Loucy (cell line): ENCODE data around the gene IL1RAPL2.

Experiments
- H2AFZ ChIP-seq: fragments of 200-600 bp; sonication (generic); 2 replicates; pipeline ENCODE4 v1.6.0; 2016; ENCODE audit warnings: antibody characterized with exemption, mild to moderate bottlenecking, low read length, moderate library complexity
- H3F3A ChIP-seq: fragments of 200-600 bp; 2 replicates; pipeline ENCODE4 v1.6.0; 2016; ENCODE audit warnings: antibody characterized with exemption, low read depth, mild to moderate bottlenecking
- H3K27me3 ChIP-seq: fragments of 200-600 bp; sonication (generic); 2 replicates; pipeline ENCODE4 v1.6.1; 2014; ENCODE audit warnings: low read length, mild to moderate bottlenecking; ENCODE audit not compliant: insufficient read depth, poor library complexity, severe bottlenecking
- H3K36me3 ChIP-seq: fragments of 200-600 bp; sonication (generic); 2 replicates; pipeline ENCODE4 v1.6.1; 2016; ENCODE audit warnings: low read length; ENCODE audit not compliant: insufficient read depth
- H3K4me1 ChIP-seq: fragments of 200-600 bp; sonication (generic); 2 replicates; pipeline ENCODE4 v1.5.1; 2014; ENCODE audit warnings: low read length, mild to moderate bottlenecking; ENCODE audit not compliant: insufficient read depth, poor library complexity, severe bottlenecking
- H3K4me2 ChIP-seq: fragments of 200-600 bp; sonication (generic); 2 replicates; pipeline ENCODE4 v1.6.0; 2014; ENCODE audit warnings: antibody characterized with exemption, low read length, low read depth, mild to moderate bottlenecking; ENCODE audit not compliant: poor library complexity, severe bottlenecking
- H3K4me3 ChIP-seq: fragments of 200-600 bp; sonication (generic); 2 replicates; pipeline ENCODE4 v1.5.1; 2014; ENCODE audit warnings: low read length, mild to moderate bottlenecking, mixed read lengths; ENCODE audit not compliant: poor library complexity, severe bottlenecking
- H3K79me2 ChIP-seq: fragments of 200-600 bp; sonication (generic); 2 replicates; pipeline ENCODE4 v1.6.1; 2014; ENCODE audit warnings: low read length; ENCODE audit not compliant: insufficient read depth
- H3K9ac ChIP-seq: fragments of 200-600 bp; sonication (generic); 2 replicates; pipeline ENCODE4 v1.6.0; 2014; ENCODE audit warnings: mild to moderate bottlenecking, low read depth, low read length, moderate library complexity; ENCODE audit not compliant: poor library complexity, severe bottlenecking
- H3K9me2 ChIP-seq: fragments of 200-600 bp; sonication (generic); replicated peaks from 2 replicates; pipeline ENCODE4 v1.6.1; 2016; ENCODE audit warnings: low read depth, low read length, mixed read lengths
- H3K9me3 ChIP-seq: fragments of 200-600 bp; sonication (generic); 2 replicates; pipeline ENCODE4 v1.6.1; 2014; ENCODE audit warnings: mild to moderate bottlenecking, antibody characterized with exemption, low read length, low read depth; ENCODE audit not compliant: insufficient read depth
- H4K20me1 ChIP-seq: fragments of 200-600 bp; sonication (generic); 2 replicates; pipeline ENCODE4 v1.6.0; 2014; ENCODE audit warnings: antibody characterized with exemption, low read length, mild to moderate bottlenecking; ENCODE audit not compliant: insufficient read depth, poor library complexity, severe bottlenecking
- EZH2phosphoT487 ChIP-seq: fragments of 200-600 bp; IDR thresholded peaks from 2 replicates; pipeline ENCODE4 v1.6.1; 2018; ENCODE audit warnings: antibody characterized with exemption, mild to moderate bottlenecking, moderate library complexity, borderline replicate concordance
- TF ChIP-seq, protein P1 (sequence below): fragments of 200-600 bp; sonication (generic); conservative IDR thresholded peaks from 2 replicates; pipeline ENCODE4 v1.5.1; 2014; ENCODE audit warnings: mild to moderate bottlenecking, antibody characterized with exemption, low read length

The IL1RAPL2 gene

DNA sequence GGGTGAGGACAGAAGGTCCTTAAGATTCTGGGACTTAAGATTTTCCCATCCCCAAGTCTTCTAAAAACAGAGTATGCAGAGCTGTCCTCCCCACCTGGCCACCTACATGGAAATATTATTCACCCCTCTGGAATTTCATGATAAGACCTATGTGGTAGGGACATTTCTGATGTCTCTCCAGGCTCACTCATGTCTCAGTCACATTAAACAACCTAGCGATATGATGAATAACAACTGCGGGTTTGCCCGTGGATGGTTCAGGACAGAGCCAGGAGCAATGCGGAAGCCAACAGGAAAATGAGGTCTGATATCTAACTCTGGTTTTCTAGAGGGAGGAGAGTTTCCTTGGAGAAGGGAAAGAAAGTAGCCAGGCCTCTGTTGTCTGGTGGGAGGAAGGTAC, 607.1 kb downstream of the IL1RAPL2 start:
- Histone ChIP-seq H3K9ac (no peak overlapping the region), H3F3A (no peaks in the 10 kb centered on the region), H3K4me3 (no peak overlapping the region), H4K20me1 (no peaks in the 10 kb centered on the region), H3K9me3 (no peaks in the 10 kb centered on the region), H3K4me1 (no peaks in the 10 kb centered on the region), H3K36me3 (no peaks in the 10 kb centered on the region), H3K27me3 (no peaks in the 10 kb centered on the region), H3K79me2 (no peaks in the 10 kb centered on the region), H3K9me2 (no peaks in the 10 kb centered on the region), H3K4me2 (no peak overlapping the region), H2AFZ (no peak overlapping the region)
- TF ChIP-seq EZH2phosphoT487 = no peak
- TF ChIP-seq, protein P1, sequence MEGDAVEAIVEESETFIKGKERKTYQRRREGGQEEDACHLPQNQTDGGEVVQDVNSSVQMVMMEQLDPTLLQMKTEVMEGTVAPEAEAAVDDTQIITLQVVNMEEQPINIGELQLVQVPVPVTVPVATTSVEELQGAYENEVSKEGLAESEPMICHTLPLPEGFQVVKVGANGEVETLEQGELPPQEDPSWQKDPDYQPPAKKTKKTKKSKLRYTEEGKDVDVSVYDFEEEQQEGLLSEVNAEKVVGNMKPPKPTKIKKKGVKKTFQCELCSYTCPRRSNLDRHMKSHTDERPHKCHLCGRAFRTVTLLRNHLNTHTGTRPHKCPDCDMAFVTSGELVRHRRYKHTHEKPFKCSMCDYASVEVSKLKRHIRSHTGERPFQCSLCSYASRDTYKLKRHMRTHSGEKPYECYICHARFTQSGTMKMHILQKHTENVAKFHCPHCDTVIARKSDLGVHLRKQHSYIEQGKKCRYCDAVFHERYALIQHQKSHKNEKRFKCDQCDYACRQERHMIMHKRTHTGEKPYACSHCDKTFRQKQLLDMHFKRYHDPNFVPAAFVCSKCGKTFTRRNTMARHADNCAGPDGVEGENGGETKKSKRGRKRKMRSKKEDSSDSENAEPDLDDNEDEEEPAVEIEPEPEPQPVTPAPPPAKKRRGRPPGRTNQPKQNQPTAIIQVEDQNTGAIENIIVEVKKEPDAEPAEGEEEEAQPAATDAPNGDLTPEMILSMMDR = no peak

DNA sequence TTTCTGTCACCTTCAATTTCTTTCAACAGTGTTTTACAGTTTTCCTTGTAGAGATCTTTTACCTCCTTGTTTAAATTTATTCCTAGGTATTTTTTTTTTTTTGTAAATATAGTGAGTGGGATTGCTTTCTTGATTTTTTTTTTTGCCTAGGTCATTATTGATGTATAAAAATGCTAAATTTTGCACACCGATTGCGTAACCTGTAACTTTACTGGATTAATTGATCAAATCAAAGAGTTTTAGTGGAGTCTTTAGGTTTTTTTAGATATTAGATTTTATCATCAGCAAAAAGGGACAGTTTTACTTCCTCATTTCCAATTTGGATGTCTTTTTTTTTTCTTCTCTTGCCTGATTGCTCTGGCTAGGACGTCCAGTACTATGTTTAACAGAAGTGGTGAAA, 613.6 kb downstream of the IL1RAPL2 start:
- Histone ChIP-seq H3K9me3 (no peaks in the 10 kb centered on the region), H3K36me3 (no peaks in the 10 kb centered on the region), H4K20me1 (no peaks in the 10 kb centered on the region), H3K27me3 (no peaks in the 10 kb centered on the region), H3K4me3 (no peak overlapping the region), H3K9me2 (no peaks in the 10 kb centered on the region), H3K9ac (no peak overlapping the region), H3F3A (no peaks in the 10 kb centered on the region), H3K79me2 (no peaks in the 10 kb centered on the region), H3K4me1 (no peaks in the 10 kb centered on the region), H2AFZ (no peak overlapping the region), H3K4me2 (no peak overlapping the region)
- TF ChIP-seq, protein P1 = no peak
- TF ChIP-seq EZH2phosphoT487 = no peak

DNA sequence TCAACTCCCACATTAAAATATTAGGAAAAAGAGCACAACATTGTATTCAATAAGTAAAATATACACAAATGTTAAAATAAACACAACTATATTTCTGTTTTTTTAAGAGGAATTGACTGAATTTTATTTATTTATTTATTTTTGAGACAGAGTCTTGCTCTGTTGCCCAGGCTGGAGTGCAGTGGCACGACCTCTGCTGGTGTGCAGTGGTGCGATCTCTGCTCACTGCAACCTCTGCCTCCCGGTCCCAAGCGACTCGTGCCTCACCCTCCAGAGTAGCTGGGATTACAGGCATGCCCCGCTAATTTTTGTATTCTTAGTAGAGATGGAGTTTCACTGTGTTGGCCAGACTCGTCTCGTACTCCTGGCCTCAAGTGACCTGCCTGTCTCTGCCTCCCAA, 623.1 kb downstream of the IL1RAPL2 start:
- no peaks in the 10 kb centered on the region for H3K79me2 ChIP-seq
- no peaks in the 10 kb centered on the region for H3K36me3 ChIP-seq
- no peak overlapping the region for H3K4me2 ChIP-seq
- H3K9me3 ChIP-seq = no peaks in the 10 kb centered on the region
- H3K9me2 ChIP-seq = no peaks in the 10 kb centered on the region
- TF ChIP-seq EZH2phosphoT487 = no peak
- TF ChIP-seq, protein P1 = 0 out of 2 replicates have a peak, but pooled peaks have one; percentile 12
- H3K4me3 ChIP-seq = no peak overlapping the region
- H2AFZ ChIP-seq = no peak overlapping the region
- H3K9ac ChIP-seq = no peak overlapping the region
- no peaks in the 10 kb centered on the region for H3K27me3 ChIP-seq
- H4K20me1 ChIP-seq = no peaks in the 10 kb centered on the region
- no peaks in the 10 kb centered on the region for H3F3A ChIP-seq
- no peaks in the 10 kb centered on the region for H3K4me1 ChIP-seq
